H1 (cell line): ENCODE data around the gene PER2. TPM values are rescaled to one million over a fixed set of nuclear protein-coding genes. Genes with fewer than 3 reads are reported as not detected.

Experiments
- CTCF ChIA-PET: fragments of 300-600 bp; sonication (Branson Sonifier 250); formaldehyde crosslinking; loops from one replicate; lab custom pipeline; 2021; ENCODE audit not compliant: partially characterized antibody; lab: Charles Lee
- POLR2A ChIA-PET: fragments of 300-600 bp; sonication (Branson Sonifier 250); formaldehyde crosslinking; loops from one replicate; lab custom pipeline; 2021; ENCODE audit warnings: inconsistent platforms; ENCODE audit not compliant: partially characterized antibody; lab: Charles Lee
- DNase-seq, 2 experiments: peaks; one replicate each; pipeline versions ENCODE4 v3.0.0 to v3.0.0-alpha.2; 2010 to 2022; ENCODE audit warnings: low spot score in 2 of 2, low read depth in 1 of 2, mixed read lengths in 1 of 2
- FAIRE-seq: peaks from 2 replicates; lab custom pipeline; 2011; peaks lifted over from hg19 to GRCh38; lab: Jason Lieb, UNC
- H2AFZ ChIP-seq: 2 replicates; pipeline ENCODE4 v1.8.1; 2012; ENCODE audit warnings: low read length, inconsistent platforms
- H2AK5ac ChIP-seq: 2 replicates; pipeline ENCODE4 v1.6.1; 2013; ENCODE audit warnings: low read depth, low read length
- H2BK120ac ChIP-seq: replicated peaks from 2 replicates; pipeline ENCODE3; 2013; ENCODE audit warnings: low read depth, low read length, inconsistent platforms
- H2BK12ac ChIP-seq: 2 replicates; pipeline ENCODE4 v1.6.1; 2013; ENCODE audit warnings: low read depth, low read length
- H2BK15ac ChIP-seq: 2 replicates; pipeline ENCODE4 v1.6.1; 2013; ENCODE audit warnings: low read length
- H2BK20ac ChIP-seq: 2 replicates; pipeline ENCODE4 v1.6.1; 2013; ENCODE audit warnings: low read length
- H2BK5ac ChIP-seq: 2 replicates; pipeline ENCODE4 v1.6.1; 2013; ENCODE audit warnings: low read depth, low read length
- H3K14ac ChIP-seq: 2 replicates; pipeline ENCODE4 v1.6.1; 2013; ENCODE audit warnings: inconsistent platforms; ENCODE audit not compliant: insufficient read length
- H3K18ac ChIP-seq: 2 replicates; pipeline ENCODE4 v1.6.1; 2013; ENCODE audit warnings: low read length; ENCODE audit errors: extremely low read depth
- H3K23ac ChIP-seq: 2 replicates; pipeline ENCODE4 v1.6.1; 2013; ENCODE audit warnings: inconsistent platforms; ENCODE audit not compliant: insufficient read length
- H3K23me2 ChIP-seq: 2 replicates; pipeline ENCODE4 v1.6.1; 2013; ENCODE audit warnings: low read depth, low read length
- H3K27ac ChIP-seq: 2 replicates; pipeline ENCODE4 v1.6.1; 2011; ENCODE audit warnings: low read depth, low read length, inconsistent platforms
- H3K27me3 ChIP-seq, 4 experiments: replicated peaks in 1 of 4; 1 replicate in 1 of 4; 2 replicates in 3 of 4; pipeline versions ENCODE4 v1.6.1 to v1.8.1; 2011 to 2013; ENCODE audit warnings: low read length in 3 of 4, mild to moderate bottlenecking in 3 of 4, inconsistent platforms in 2 of 4, mixed read lengths in 2 of 4, moderate library complexity in 1 of 4; ENCODE audit not compliant: control insufficient read depth in 3 of 4, insufficient read depth in 3 of 4; ENCODE audit errors: extremely low read depth in 1 of 4
- H3K36me3 ChIP-seq, 4 experiments: 2 replicates each; pipeline versions ENCODE4 v1.6.1 to v1.8.1; 2011 to 2013; ENCODE audit warnings: mild to moderate bottlenecking in 4 of 4, low read length in 3 of 4, moderate library complexity in 2 of 4, control low read depth in 1 of 4, inconsistent platforms in 1 of 4; ENCODE audit not compliant: insufficient read depth in 4 of 4, control insufficient read depth in 2 of 4
- H3K4ac ChIP-seq: replicated peaks from 2 replicates; pipeline ENCODE3; 2013; ENCODE audit warnings: low read length, low read depth, mixed read lengths, inconsistent platforms; ENCODE audit not compliant: insufficient read length
- H3K4me1 ChIP-seq, 4 experiments: replicated peaks in 1 of 4; 1 replicate in 1 of 4; 2 replicates in 3 of 4; pipeline versions ENCODE4 v1.6.1 to v1.8.1; 2011 to 2013; ENCODE audit warnings: low read length in 3 of 4, inconsistent platforms in 2 of 4, mixed read lengths in 1 of 4; ENCODE audit not compliant: insufficient read depth in 4 of 4, control insufficient read depth in 3 of 4
- H3K4me2 ChIP-seq, 2 experiments: 2 replicates each; pipeline versions ENCODE4 v1.6.1 to v1.8.1; 2011 to 2013; ENCODE audit warnings: low read depth in 2 of 2, low read length in 2 of 2, control low read depth in 1 of 2, inconsistent platforms in 1 of 2, mild to moderate bottlenecking in 1 of 2; ENCODE audit not compliant: insufficient read depth in 1 of 2
- H3K4me3 ChIP-seq, 4 experiments: fragments of 200-600, 300-600 bp in 1 of 4; sonication (generic), shearing (Covaris generic), sonication (Bioruptor Twin) in 1 of 4; 2 replicates each; pipeline versions ENCODE4 v1.5.1 to v1.8.1; 2011 to 2016; ENCODE audit warnings: low read length in 4 of 4, low read depth in 3 of 4, control low read depth in 2 of 4, inconsistent platforms in 2 of 4, mild to moderate bottlenecking in 2 of 4, mixed read lengths in 1 of 4, moderate library complexity in 1 of 4; ENCODE audit not compliant: insufficient read depth in 2 of 4; ENCODE audit errors: extremely low read depth in 1 of 4
- H3K56ac ChIP-seq: replicated peaks from 2 replicates; pipeline ENCODE3; 2013; ENCODE audit warnings: low read depth, mild to moderate bottlenecking, mixed read lengths, low read length, inconsistent platforms; ENCODE audit not compliant: insufficient read length
- H3K79me1 ChIP-seq: 2 replicates; pipeline ENCODE4 v1.6.1; 2013; ENCODE audit warnings: low read depth, low read length, control low read depth
- H3K79me2 ChIP-seq, 2 experiments: 2 replicates each; pipeline versions ENCODE4 v1.6.1 to v1.8.1; 2012 to 2013; ENCODE audit warnings: low read length in 2 of 2, mild to moderate bottlenecking in 2 of 2, inconsistent platforms in 1 of 2; ENCODE audit not compliant: insufficient read depth in 2 of 2, control insufficient read depth in 1 of 2
- H3K9ac ChIP-seq, 4 experiments: replicated peaks in 1 of 4; 1 replicate in 1 of 4; 2 replicates in 3 of 4; pipeline versions ENCODE4 v1.6.1 to v1.8.1; 2011 to 2013; ENCODE audit warnings: low read depth in 3 of 4, low read length in 3 of 4, control low read depth in 2 of 4, mild to moderate bottlenecking in 2 of 4, moderate library complexity in 2 of 4, inconsistent platforms in 1 of 4; ENCODE audit errors: extremely low read depth in 1 of 4
- H3K9me3 ChIP-seq, 2 experiments: 2 replicates each; pipeline versions ENCODE4 v1.6.1 to v1.8.1; 2012 to 2013; ENCODE audit warnings: mild to moderate bottlenecking in 2 of 2, moderate library complexity in 2 of 2, control low read depth in 1 of 2, inconsistent platforms in 1 of 2, low read depth in 1 of 2, low read length in 1 of 2, mixed read lengths in 1 of 2; ENCODE audit not compliant: insufficient read depth in 2 of 2
- H4K20me1 ChIP-seq, 2 experiments: replicated peaks in 1 of 2; 2 replicates each; pipeline versions ENCODE3 to v1.8.1; 2011 to 2013; ENCODE audit warnings: inconsistent platforms in 2 of 2, low read length in 2 of 2, mild to moderate bottlenecking in 1 of 2; ENCODE audit not compliant: insufficient read depth in 2 of 2, control insufficient read depth in 1 of 2
- H4K5ac ChIP-seq: 2 replicates; pipeline ENCODE4 v1.6.1; 2013; ENCODE audit warnings: low read length, low read depth, mixed read lengths, inconsistent platforms; ENCODE audit not compliant: insufficient read length
- H4K8ac ChIP-seq: 2 replicates; pipeline ENCODE4 v1.8.0; 2013; ENCODE audit warnings: mild to moderate bottlenecking, moderate library complexity, low read length, inconsistent platforms; ENCODE audit not compliant: insufficient read depth; ENCODE audit errors: extremely low read depth
- H4K91ac ChIP-seq: replicated peaks from 2 replicates; pipeline ENCODE3; 2013; ENCODE audit warnings: low read length, mixed read lengths, inconsistent platforms; ENCODE audit not compliant: insufficient read length
- CBX5 ChIP-seq: fragments of 300-800, 300-1000 bp; sonication (generic); IDR thresholded peaks from 2 replicates; pipeline ENCODE4 v1.7.1; 2016; ENCODE audit warnings: antibody characterized with exemption, low read length, low read depth
- CEBPB ChIP-seq: IDR thresholded peaks from 2 replicates; pipeline ENCODE4 v1.6.1; 2012; ENCODE audit warnings: low read depth, low read length
- GABPA ChIP-seq: IDR thresholded peaks from 2 replicates; pipeline ENCODE4 v1.6.1; 2011; ENCODE audit warnings: mild to moderate bottlenecking, low read length, moderate library complexity, borderline replicate concordance; ENCODE audit not compliant: insufficient read depth
- RAD21 ChIP-seq, 2 experiments: IDR thresholded peaks in 1 of 2; conservative IDR thresholded peaks in 1 of 2; 2 replicates each; pipeline ENCODE4 v1.6.1; 2011; ENCODE audit warnings: low read depth in 2 of 2, low read length in 2 of 2, improper control_type of control experiment in 1 of 2, inconsistent platforms in 1 of 2, mild to moderate bottlenecking in 1 of 2, moderate library complexity in 1 of 2
- RFX5 ChIP-seq: IDR thresholded peaks from 2 replicates; pipeline ENCODE4 v1.6.1; 2011; ENCODE audit warnings: low read depth, low read length, improper control_type of control experiment, borderline replicate concordance
- RNF2 ChIP-seq: fragments of 200-900, 300-1000 bp; sonication (generic); IDR thresholded peaks from 2 replicates; pipeline ENCODE4 v1.7.1; 2016; ENCODE audit warnings: borderline replicate concordance, low read depth, mild to moderate bottlenecking, antibody characterized with exemption, low read length; ENCODE audit not compliant: poor library complexity, severe bottlenecking; ENCODE audit errors: missing control alignments
- SP1 ChIP-seq: IDR thresholded peaks from 2 replicates; pipeline ENCODE4 v1.6.1; 2011; ENCODE audit warnings: low read depth, low read length
- SP2 ChIP-seq: IDR thresholded peaks from 2 replicates; pipeline ENCODE4 v1.6.1; 2012; ENCODE audit warnings: mild to moderate bottlenecking, low read length, inconsistent platforms
- WGBS, 2 experiments: shearing (Covaris generic) in 1 of 2; methylation state at CpG; one replicate each; pipeline versions ENCODE4 v1.1.6 to v1.1.7; 2013 to 2015; ENCODE audit warnings: low lambda C conversion rate in 2 of 2, mixed read lengths in 2 of 2, inconsistent platforms in 1 of 2, low coverage in 1 of 2, missing lambda C conversion rate in 1 of 2; ENCODE audit not compliant: insufficient replicate concordance in 2 of 2, insufficient coverage in 1 of 2, insufficient read length in 1 of 2; ENCODE audit errors: extremely low coverage in 1 of 2, missing lambda C conversion rate in 1 of 2; 5-methylcytosine and 5-hydroxymethylcytosine counted together
- polyA plus RNA-seq, 7 experiments: library from polyadenylated mRNA; depleted of rRNA in 3 of 7; stranded (reverse) in 5 of 7; unstranded in 2 of 7; fragments of >200 nt in 5 of 7; fragments of 200-250 nt in 2 of 7; gene quantifications; 1 replicate in 5 of 7; 2 replicates in 1 of 7; 4 replicates in 1 of 7; pipeline versions ENCODE4 v1.2.1 to v1.2.3, GENCODE V29; 2011 to 2013; ENCODE audit warnings: missing spikeins in 2 of 7, mixed read lengths in 2 of 7
- total RNA-seq: library from RNA; stranded (reverse); fragmentation: NEBNext Ultra II Directional; extraction: Animal tissue kit (Norgen Biotek cat#: 25700); gene quantifications from 2 replicates; pipeline ENCODE4 v1.2.1, GENCODE V29; 2021

PER2 gene
- total and polyA plus RNA-seq, 2 of the 8 experiments (the other 6 are each of a cell fraction or from before 2014, with no cell fraction given) = 0.91 to 5.5 TPM

- Histone ChIP-seq H3K9ac (no peak overlapping the region), H2BK15ac (no peak overlapping the region), H3K79me2 (peaks cover 0 to 2% of the 10 kb centered on the region in 2 experiments; a peak in 1 of 4 replicates), H2BK20ac (no peak overlapping the region), H3K23me2 (no peaks in the 10 kb centered on the region), H4K91ac (no peak overlapping the region), H3K4me1 (peaks cover 0 to 2% (median 0%) of the 10 kb centered on the region in 4 experiments; a peak in 1 of 7 replicates), H3K4ac (no peak overlapping the region), H2BK120ac (no peak overlapping the region), H3K36me3 (peaks cover 0 to 3% (median 0%) of the 10 kb centered on the region in 4 experiments; a peak in 1 of 8 replicates), H3K4me3 (no peak overlapping the region), H3K4me2 (no peak overlapping the region), H3K14ac (no peak overlapping the region), H4K8ac (no peak overlapping the region), H4K20me1 (peaks cover 0 to 2% of the 10 kb centered on the region in 2 experiments), H3K18ac (no peak overlapping the region), H3K79me1 (peaks cover 2% of the 10 kb centered on the region), H3K56ac (no peak overlapping the region), H2AK5ac (no peak overlapping the region), H2AFZ (no peak overlapping the region), H3K9me3 (no peaks in the 10 kb centered on the region), H3K27me3 (no peaks in the 10 kb centered on the region), H2BK12ac (no peak overlapping the region), H2BK5ac (no peak overlapping the region), H3K27ac (no peak overlapping the region), H4K5ac (no peak overlapping the region), H3K23ac (no peak overlapping the region)
- TF ChIP-seq CBX5 = no peak
- no peak for TF ChIP-seq RFX5
- no peak for TF ChIP-seq SP1
- no peak for TF ChIP-seq RNF2
- no peak for TF ChIP-seq GABPA
- TF ChIP-seq CEBPB = no peak
- TF ChIP-seq SP2 = no peak
- TF ChIP-seq RAD21 (IDR thresholded peaks at IDR 0.05 in 1 of 2, conservative IDR thresholded peaks at IDR 0.05 in 1 of 2; ENCODE audit: low read depth in 2 of 2, low read length in 2 of 2) = no peak
- POLR2A ChIA-PET = interaction anchor here (1.1 to 2.4 kb wide), 2 partner anchors 8 to 10 kb away, joined by 3 to 7 read pairs; partner anchors contain the start of gene PER2
- 89% methylated on average over 12 of the region's 12 CpGs; no CpG with 5 or more reads in 1 of the 2 experiments for WGBS, 2 experiments
- FAIRE-seq = no peak
- CTCF ChIA-PET = interaction anchor here (0.7 to 18.9 kb wide), 8 partner anchors 8 to 146 kb away, joined by 3 to 298 read pairs (median 4); partner anchors contain the start of gene PER2
- no peak for DNase-seq
Observed at GRCh38 chr2:238280083-238280825, 8.2 kb downstream of the PER2 start.
